Measurements from ENCODE around the gene BCKDHA. TPM values are rescaled to one million over a fixed set of nuclear protein-coding genes. Genes with fewer than 3 reads are reported as not detected.

The BCKDHA gene
- total RNA-seq, 1 donor from 2014 or later: 9.2 TPM

- Histone ChIP-seq H3K79me2 (ENCODE audit: insufficient read depth, low read length) (no peaks in the 10 kb centered on the region), H3K4me3 (ENCODE audit: insufficient read depth, low read depth, low read length) (no peak overlapping the region), H3K9ac (ENCODE audit: low read length) (no peak overlapping the region), H3K4me2 (ENCODE audit: low read length) (no peak overlapping the region), H4K20me1 (ENCODE audit: insufficient read depth, low read length) (no peaks in the 10 kb centered on the region), H3K27me3 (ENCODE audit: insufficient read depth, low read length) (peaks cover 3% of the 10 kb centered on the region), H3K36me3 (ENCODE audit: insufficient read depth, low read length) (no peaks in the 10 kb centered on the region), H3K4me1 (ENCODE audit: insufficient read depth, low read length) (no peaks in the 10 kb centered on the region), H2AFZ (ENCODE audit: low read depth, low read length) (no peak overlapping the region), H3K9me3 (ENCODE audit: insufficient read depth, low read depth, low read length) (no peaks in the 10 kb centered on the region), H3K27ac (ENCODE audit: low read depth, low read length) (no peak overlapping the region)
- Mint-ChIP-seq H3K9me3 (ENCODE audit: unreplicated experiment) (no peaks in the 10 kb centered on the region), H3K36me3 (ENCODE audit: low read depth, unreplicated experiment) (no peaks in the 10 kb centered on the region), H3K4me1 (ENCODE audit: low read depth, unreplicated experiment) (no peaks in the 10 kb centered on the region), H3K27me3 (ENCODE audit: low read depth, unreplicated experiment) (peaks cover 27% of the 10 kb centered on the region), H3K4me3 (ENCODE audit: unreplicated experiment) (no peak overlapping the region), H3K27ac (ENCODE audit: unreplicated experiment) (no peak overlapping the region)
- DNase-seq (ENCODE audit: low read depth) (no peak), FAIRE-seq (no peak)
- TF ChIP-seq EZH2 (IDR thresholded peaks at IDR 0.05; ENCODE audit: insufficient read depth, low read length): no peak
- no peak for TF ChIP-seq CTCF (IDR thresholded peaks at IDR 0.05; ENCODE audit: insufficient read depth, low read depth, low read length)
Observed at GRCh38 chr19:41455936-41456335, 58.3 kb downstream of the BCKDHA start.

- peak; percentile 35 for DNase-seq (ENCODE audit: low read depth)
- FAIRE-seq: no peak
- Histone ChIP-seq H3K79me2 (ENCODE audit: insufficient read depth, low read length) (no peaks in the 10 kb centered on the region), H3K4me3 (ENCODE audit: insufficient read depth, low read depth, low read length) (no peak overlapping the region), H3K27me3 (ENCODE audit: insufficient read depth, low read length) (peaks cover 3% of the 10 kb centered on the region), H3K27ac (ENCODE audit: low read depth, low read length) (no peak overlapping the region), H3K36me3 (ENCODE audit: insufficient read depth, low read length) (no peaks in the 10 kb centered on the region), H4K20me1 (ENCODE audit: insufficient read depth, low read length) (no peaks in the 10 kb centered on the region), H3K9me3 (ENCODE audit: insufficient read depth, low read depth, low read length) (no peaks in the 10 kb centered on the region), H2AFZ (ENCODE audit: low read depth, low read length) (no peak overlapping the region), H3K4me2 (ENCODE audit: low read length) (no peak overlapping the region), H3K9ac (ENCODE audit: low read length) (no peak overlapping the region), H3K4me1 (ENCODE audit: insufficient read depth, low read length) (no peaks in the 10 kb centered on the region)
- Mint-ChIP-seq H3K4me3 (ENCODE audit: unreplicated experiment) (no peak overlapping the region), H3K27ac (ENCODE audit: unreplicated experiment) (no peak overlapping the region), H3K4me1 (ENCODE audit: low read depth, unreplicated experiment) (no peaks in the 10 kb centered on the region), H3K27me3 (ENCODE audit: low read depth, unreplicated experiment) (peaks cover 24% of the 10 kb centered on the region), H3K36me3 (ENCODE audit: low read depth, unreplicated experiment) (no peaks in the 10 kb centered on the region), H3K9me3 (ENCODE audit: unreplicated experiment) (no peaks in the 10 kb centered on the region)
- no peak for TF ChIP-seq EZH2 (IDR thresholded peaks at IDR 0.05; ENCODE audit: insufficient read depth, low read length)
- no peak for TF ChIP-seq CTCF (IDR thresholded peaks at IDR 0.05; ENCODE audit: insufficient read depth, low read depth, low read length)
Observed at GRCh38 chr19:41456342-41456918, 58.8 kb downstream of the BCKDHA start.

- Mint-ChIP-seq H3K4me3 (ENCODE audit: unreplicated experiment) (no peak overlapping the region), H3K27ac (ENCODE audit: unreplicated experiment) (no peak overlapping the region), H3K4me1 (ENCODE audit: low read depth, unreplicated experiment) (no peaks in the 10 kb centered on the region), H3K27me3 (ENCODE audit: low read depth, unreplicated experiment) (peaks cover 24% of the 10 kb centered on the region), H3K36me3 (ENCODE audit: low read depth, unreplicated experiment) (no peaks in the 10 kb centered on the region), H3K9me3 (ENCODE audit: unreplicated experiment) (peaks cover 3% of the 10 kb centered on the region)
- Histone ChIP-seq H3K4me2 (ENCODE audit: low read length) (no peak overlapping the region), H3K79me2 (ENCODE audit: insufficient read depth, low read length) (no peaks in the 10 kb centered on the region), H3K36me3 (ENCODE audit: insufficient read depth, low read length) (no peaks in the 10 kb centered on the region), H4K20me1 (ENCODE audit: insufficient read depth, low read length) (no peaks in the 10 kb centered on the region), H3K9me3 (ENCODE audit: insufficient read depth, low read depth, low read length) (no peaks in the 10 kb centered on the region), H3K9ac (ENCODE audit: low read length) (no peak overlapping the region), H3K27me3 (ENCODE audit: insufficient read depth, low read length) (peaks cover 3% of the 10 kb centered on the region), H2AFZ (ENCODE audit: low read depth, low read length) (no peak overlapping the region), H3K4me1 (ENCODE audit: insufficient read depth, low read length) (no peaks in the 10 kb centered on the region), H3K27ac (ENCODE audit: low read depth, low read length) (no peak overlapping the region), H3K4me3 (ENCODE audit: insufficient read depth, low read depth, low read length) (no peak overlapping the region)
- no peak for DNase-seq (ENCODE audit: low read depth)
- no peak for FAIRE-seq
- TF ChIP-seq EZH2 (IDR thresholded peaks at IDR 0.05; ENCODE audit: insufficient read depth, low read length) (no peak), CTCF (IDR thresholded peaks at IDR 0.05; ENCODE audit: insufficient read depth, low read depth, low read length) (no peak)
Observed at GRCh38 chr19:41457241-41457640, 59.6 kb downstream of the BCKDHA start.

Data from astrocyte (in vitro differentiated cells and primary cell).